Choroid plexus epithelial cell (primary cell): ENCODE data around the gene SPRING1.
A peak's percentile ranks its signal among the peaks of the same experiment; 100 is the strongest.

Experiments
- DNase-seq: peaks from one replicate; pipeline ENCODE4 v3.0.0-alpha.2; 2010; ENCODE audit warnings: low read depth
- H3K4me3 ChIP-seq: 2 replicates; pipeline ENCODE4 v1.5.1; 2011; ENCODE audit warnings: low read depth, mild to moderate bottlenecking, control low read depth, low read length, moderate library complexity
- CTCF ChIP-seq: conservative IDR thresholded peaks from 2 replicates; pipeline ENCODE4 v1.5.1; 2011; ENCODE audit warnings: low read depth, mild to moderate bottlenecking, control low read depth, inconsistent platforms, low read length, moderate library complexity

The SPRING1 gene

GRCh38 chr12:116737774-116738657, at the start of gene SPRING1, which contains the start of gene RNFT2:
TSS of gene SPRING1 (minus strand) at chr12:116738069. CDS start at chr12:116737900, 169 bp downstream.
TSS of gene RNFT2 (plus strand) at chr12:116738315. CDS start at chr12:116740498, 2,183 bp downstream.
- peak; percentile 100 for DNase-seq
- TF ChIP-seq CTCF, result no peak
- H3K4me3 ChIP-seq, result peak within 1 kb of the TSS; percentile 87

GRCh38 chr12:116784238-116784612, 46.4 kb upstream of the SPRING1 start:
- no peak for DNase-seq
- TF ChIP-seq CTCF, result no peak
- H3K4me3 ChIP-seq, result no peak overlapping the region

- no peak overlapping the region for H3K4me3 ChIP-seq
- DNase-seq, result no peak
- TF ChIP-seq CTCF, result no peak
These were observed 45.8 kb upstream of the SPRING1 start for GRCh38 chr12:116783525-116784237.

- H3K4me3 ChIP-seq, result no peak overlapping the region
- no peak for DNase-seq
- TF ChIP-seq CTCF, result no peak
These were observed 43.1 kb upstream of the SPRING1 start for GRCh38 chr12:116780942-116781341.

GRCh38 chr12:116779597-116779996, 41.7 kb upstream of the SPRING1 start:
- DNase-seq, result no peak
- no peak overlapping the region for H3K4me3 ChIP-seq
- TF ChIP-seq CTCF, result no peak

GRCh38 chr12:116777245-116777644, 39.4 kb upstream of the SPRING1 start:
- TF ChIP-seq CTCF, result no peak
- no peak overlapping the region for H3K4me3 ChIP-seq
- DNase-seq, result no peak
